Endodermal cell (in vitro differentiated cells): ENCODE results near the gene BRD1. TPM values are rescaled to one million over a fixed set of nuclear protein-coding genes. Genes with fewer than 3 reads are reported as not detected.

Source experiments
- DNase-seq: peaks from one replicate; pipeline ENCODE4 v3.0.0-alpha.2; 2017
- H3K27ac ChIP-seq: 2 replicates; pipeline ENCODE4 v1.5.1; 2013; ENCODE audit warnings: mild to moderate bottlenecking, low read depth, low read length, moderate library complexity
- H3K27me3 ChIP-seq: 2 replicates; pipeline ENCODE4 v1.6.1; 2013; ENCODE audit warnings: mild to moderate bottlenecking, low read length, moderate library complexity; ENCODE audit not compliant: insufficient read depth, control insufficient read depth, poor library complexity, severe bottlenecking
- H3K36me3 ChIP-seq: 2 replicates; pipeline ENCODE4 v1.7.0; 2013; ENCODE audit warnings: mild to moderate bottlenecking, low read length, moderate library complexity; ENCODE audit not compliant: control insufficient read depth, insufficient read depth
- H3K4me1 ChIP-seq: one replicate; pipeline ENCODE4 v1.7.0; 2013; ENCODE audit warnings: low read length; ENCODE audit not compliant: control insufficient read depth, insufficient read depth
- H3K4me3 ChIP-seq: 2 replicates; pipeline ENCODE4 v1.5.1; 2013; ENCODE audit warnings: mild to moderate bottlenecking, low read length, moderate library complexity
- H3K9ac ChIP-seq: 2 replicates; pipeline ENCODE4 v1.6.1; 2013; ENCODE audit warnings: mild to moderate bottlenecking, low read length, moderate library complexity; ENCODE audit not compliant: poor library complexity, severe bottlenecking; ENCODE audit errors: extremely low read depth
- H3K9me3 ChIP-seq: 2 replicates; pipeline ENCODE4 v1.6.1; 2013; ENCODE audit warnings: mild to moderate bottlenecking, low read length, moderate library complexity; ENCODE audit not compliant: control insufficient read depth
- H3K27ac Mint-ChIP-seq: 2 replicates; pipeline ENCODE4 v1.8.0; 2020; ENCODE audit warnings: mixed read lengths
- H3K27me3 Mint-ChIP-seq: 2 replicates; pipeline ENCODE4 v1.8.0; 2021; ENCODE audit warnings: mild to moderate bottlenecking, mixed read lengths; ENCODE audit not compliant: insufficient read depth
- H3K36me3 Mint-ChIP-seq: 2 replicates; pipeline ENCODE4 v1.8.0; 2020; ENCODE audit warnings: low read depth, mixed read lengths
- H3K4me1 Mint-ChIP-seq: 2 replicates; pipeline ENCODE4 v1.8.0; 2020; ENCODE audit warnings: mixed read lengths
- H3K4me3 Mint-ChIP-seq: 2 replicates; pipeline ENCODE4 v1.8.0; 2020; ENCODE audit warnings: mild to moderate bottlenecking, moderate library complexity, mixed read lengths
- H3K9me3 Mint-ChIP-seq: 2 replicates; pipeline ENCODE4 v1.8.0; 2020; ENCODE audit warnings: mild to moderate bottlenecking, mixed read lengths
- WGBS, 2 experiments: methylation state at CpG; one replicate each; pipeline versions ENCODE4 v1.1.5 to v1.1.7; 2013; ENCODE audit warnings: missing lambda C conversion rate in 2 of 2, mixed read lengths in 1 of 2; ENCODE audit not compliant: insufficient coverage in 1 of 2, insufficient read length in 1 of 2; 5-methylcytosine and 5-hydroxymethylcytosine counted together
- total RNA-seq, 2 donors: library from RNA; stranded (reverse); fragmentation: NEBNext Ultra II Directional in 1 of 2; extraction: Animal tissue kit (Norgen Biotek cat#: 25700) in 1 of 2; gene quantifications; 2 replicates in 1 of 2; 3 replicates in 1 of 2; pipeline ENCODE4 v1.2.1, GENCODE V29; 2021
- TF ChIP-seq, protein P1 (sequence below): fragments of 200-600 bp; sonication (generic); conservative IDR thresholded peaks from 2 replicates; pipeline ENCODE4 v1.5.0; 2021; ENCODE audit warnings: antibody characterized with exemption, mild to moderate bottlenecking

The BRD1 gene
- total RNA-seq, 2 donors from 2014 or later: 49.5 to 54.9 TPM

DNA sequence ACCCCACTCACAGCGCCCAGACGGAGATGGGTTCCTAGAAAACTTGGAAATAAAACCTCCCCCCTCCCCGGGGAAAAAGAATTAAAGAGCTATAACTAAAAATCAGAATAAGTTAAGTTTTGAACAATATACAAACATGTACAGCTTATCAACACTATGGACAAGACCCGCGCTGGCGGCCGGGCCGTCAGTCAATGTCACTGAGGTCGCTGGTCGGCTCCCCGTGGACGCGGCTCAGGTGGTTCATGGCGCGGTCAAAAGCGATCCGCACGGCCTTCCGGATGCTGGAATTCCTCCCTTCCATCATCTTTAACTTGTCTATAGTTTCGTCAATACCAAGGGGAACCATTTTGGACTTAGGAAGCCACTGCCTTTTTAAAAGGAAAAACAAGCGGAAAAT, 53.6 kb downstream of the BRD1 start:
- peaks cover 41% of the 10 kb centered on the region for H3K36me3 Mint-ChIP-seq
- no peaks in the 10 kb centered on the region for H3K27me3 Mint-ChIP-seq
- 96 to 98% methylated on average over 18 to 20 of the region's 21 CpGs for WGBS, 2 experiments
- Histone ChIP-seq H3K9ac (no peak overlapping the region), H3K27ac (no peak overlapping the region), H3K9me3 (no peaks in the 10 kb centered on the region), H3K36me3 (peaks cover 59% of the 10 kb centered on the region), H3K4me1 (no peaks in the 10 kb centered on the region), H3K4me3 (no peak overlapping the region), H3K27me3 (no peaks in the 10 kb centered on the region)
- no peak overlapping the region for H3K4me3 Mint-ChIP-seq
- no peak for DNase-seq
- H3K4me1 Mint-ChIP-seq: no peaks in the 10 kb centered on the region
- no peak overlapping the region for H3K27ac Mint-ChIP-seq
- H3K9me3 Mint-ChIP-seq: no peaks in the 10 kb centered on the region
- TF ChIP-seq, protein P1, sequence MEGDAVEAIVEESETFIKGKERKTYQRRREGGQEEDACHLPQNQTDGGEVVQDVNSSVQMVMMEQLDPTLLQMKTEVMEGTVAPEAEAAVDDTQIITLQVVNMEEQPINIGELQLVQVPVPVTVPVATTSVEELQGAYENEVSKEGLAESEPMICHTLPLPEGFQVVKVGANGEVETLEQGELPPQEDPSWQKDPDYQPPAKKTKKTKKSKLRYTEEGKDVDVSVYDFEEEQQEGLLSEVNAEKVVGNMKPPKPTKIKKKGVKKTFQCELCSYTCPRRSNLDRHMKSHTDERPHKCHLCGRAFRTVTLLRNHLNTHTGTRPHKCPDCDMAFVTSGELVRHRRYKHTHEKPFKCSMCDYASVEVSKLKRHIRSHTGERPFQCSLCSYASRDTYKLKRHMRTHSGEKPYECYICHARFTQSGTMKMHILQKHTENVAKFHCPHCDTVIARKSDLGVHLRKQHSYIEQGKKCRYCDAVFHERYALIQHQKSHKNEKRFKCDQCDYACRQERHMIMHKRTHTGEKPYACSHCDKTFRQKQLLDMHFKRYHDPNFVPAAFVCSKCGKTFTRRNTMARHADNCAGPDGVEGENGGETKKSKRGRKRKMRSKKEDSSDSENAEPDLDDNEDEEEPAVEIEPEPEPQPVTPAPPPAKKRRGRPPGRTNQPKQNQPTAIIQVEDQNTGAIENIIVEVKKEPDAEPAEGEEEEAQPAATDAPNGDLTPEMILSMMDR: no peak

DNA sequence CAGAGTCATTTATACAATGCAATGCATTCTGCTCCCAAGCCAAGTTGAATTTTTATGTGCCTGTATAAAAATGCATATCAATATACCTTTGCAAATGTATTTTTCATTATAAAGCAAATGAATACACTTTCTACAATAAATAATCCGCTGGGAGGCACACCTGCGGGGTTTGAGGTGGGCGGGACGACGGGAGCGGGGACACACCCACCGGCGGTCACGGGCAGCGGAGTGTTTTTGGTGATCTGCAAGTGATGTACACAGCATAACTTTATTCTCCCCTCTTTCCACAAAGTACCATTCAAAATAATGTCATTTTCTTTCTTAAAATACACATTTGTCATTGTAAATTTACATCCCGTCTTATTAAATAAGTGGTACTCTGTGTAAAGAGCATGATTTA, 54.1 kb downstream of the BRD1 start:
- no peak overlapping the region for H3K4me3 Mint-ChIP-seq
- Histone ChIP-seq H3K4me1 (no peaks in the 10 kb centered on the region), H3K9ac (no peak overlapping the region), H3K36me3 (peaks cover 57% of the 10 kb centered on the region), H3K9me3 (no peaks in the 10 kb centered on the region), H3K27ac (no peak overlapping the region), H3K4me3 (no peak overlapping the region), H3K27me3 (no peaks in the 10 kb centered on the region)
- H3K27ac Mint-ChIP-seq: no peak overlapping the region
- TF ChIP-seq, protein P1: no peak
- peaks cover 38% of the 10 kb centered on the region for H3K36me3 Mint-ChIP-seq
- DNase-seq: no peak
- WGBS, 2 experiments: 96 to 100% methylated on average over 3 to 10 of the region's 11 CpGs
- no peaks in the 10 kb centered on the region for H3K9me3 Mint-ChIP-seq
- no peaks in the 10 kb centered on the region for H3K27me3 Mint-ChIP-seq
- no peaks in the 10 kb centered on the region for H3K4me1 Mint-ChIP-seq

DNA sequence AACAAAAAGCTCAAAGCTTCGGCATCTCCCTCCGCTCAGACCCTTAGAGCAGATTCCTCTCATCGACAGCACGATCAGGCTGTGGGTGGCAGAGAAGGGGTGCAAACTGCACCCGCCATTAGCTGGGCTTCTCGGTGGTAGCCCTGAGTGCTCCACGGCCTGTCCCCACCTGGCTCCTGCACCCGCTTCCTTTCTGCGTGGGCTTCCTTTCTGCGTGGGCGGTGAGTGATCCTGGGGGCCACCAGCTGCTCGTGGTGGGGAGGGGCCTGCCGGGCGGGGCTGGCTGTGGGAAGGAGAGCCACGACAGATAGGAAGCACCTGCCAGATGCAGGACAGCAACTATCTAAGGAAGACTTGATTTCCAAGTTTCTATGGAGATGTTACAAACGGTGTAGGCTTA, 55.0 kb downstream of the BRD1 start:
- TF ChIP-seq, protein P1: no peak
- H3K9me3 Mint-ChIP-seq: no peaks in the 10 kb centered on the region
- no peaks in the 10 kb centered on the region for H3K4me1 Mint-ChIP-seq
- WGBS, 2 experiments: 93 to 99% methylated on average over 9 to 16 of the region's 16 CpGs
- no peak overlapping the region for H3K4me3 Mint-ChIP-seq
- Histone ChIP-seq H3K36me3 (peaks cover 50% of the 10 kb centered on the region), H3K27me3 (no peaks in the 10 kb centered on the region), H3K9ac (no peak overlapping the region), H3K9me3 (no peaks in the 10 kb centered on the region), H3K27ac (no peak overlapping the region), H3K4me1 (no peaks in the 10 kb centered on the region), H3K4me3 (no peak overlapping the region)
- no peak for DNase-seq
- H3K27ac Mint-ChIP-seq: no peak overlapping the region
- H3K27me3 Mint-ChIP-seq: no peaks in the 10 kb centered on the region
- H3K36me3 Mint-ChIP-seq: peaks cover 31% of the 10 kb centered on the region
